Regular cardiac myocyte (primary cell): ENCODE results near the gene MRGPRG. TPM values are rescaled to one million over a fixed set of nuclear protein-coding genes. Genes with fewer than 3 reads are reported as not detected.

Experiments
- total RNA-seq: library from RNA; depleted of rRNA; stranded (reverse); fragments of >200 nt; gene quantifications from 2 replicates; pipeline ENCODE4 v1.2.3, GENCODE V29; 2014

The MRGPRG gene
- not detected in 2 replicates for total RNA-seq

GRCh38 chr11:3218483-3219280 is at the start of gene MRGPRG:
TSS of gene MRGPRG (minus strand) at chr11:3218813. CDS start at chr11:3218813, 0 bp downstream.

GRCh38 chr11:3231851-3232744 is 13.5 kb upstream of the MRGPRG start, which contains the start of gene MRGPRE:
TSS of gene MRGPRE (minus strand) at chr11:3232417. CDS start at chr11:3228799, 3,618 bp downstream.

Other genes starting within 250 kb of the MRGPRG start
- 91.9 and 153 TPM in 2 replicates for gene NAP1L4, start 226.5 kb downstream of the MRGPRG start, total RNA-seq
- 65.1 and 70.0 TPM in 2 replicates for gene CARS1, start 161.4 kb downstream of the MRGPRG start, total RNA-seq
- gene OSBPL5, start 53.5 kb downstream of the MRGPRG start, total RNA-seq, result 29.7 and 35.5 TPM in 2 replicates
- gene MRGPRE, start 13.6 kb upstream of the MRGPRG start, total RNA-seq, result not detected in 2 replicates
- 16.7 and 21.1 TPM in 2 replicates for gene ZNF195, start 160.3 kb upstream of the MRGPRG start, total RNA-seq